Neural cell (in vitro differentiated cells): ENCODE data around the gene KRT12. TPM values are rescaled to one million over a fixed set of nuclear protein-coding genes. Genes with fewer than 3 reads are reported as not detected.

ENCODE experiments used
- H2AFZ ChIP-seq: fragments of 200-600, 300-800 bp; sonication (generic), shearing (Covaris generic); 2 replicates; pipeline ENCODE4 v1.6.0; 2014; ENCODE audit warnings: low read depth, mild to moderate bottlenecking, antibody characterized with exemption, low read length, moderate library complexity
- H3F3A ChIP-seq: fragments of 200-600 bp; shearing (Covaris generic); 2 replicates; pipeline ENCODE4 v1.6.1; 2016; ENCODE audit warnings: mild to moderate bottlenecking, moderate library complexity, mixed read lengths, antibody characterized with exemption, low read length; ENCODE audit not compliant: insufficient read depth, poor library complexity, severe bottlenecking
- H3K27ac ChIP-seq: fragments of 200-600, 300-800 bp; sonication (generic), shearing (Covaris generic); 2 replicates; pipeline ENCODE4 v1.5.1; 2014; ENCODE audit warnings: mild to moderate bottlenecking, low read length, moderate library complexity
- H3K27me3 ChIP-seq: fragments of 300-800, 200-600 bp; sonication (generic), shearing (Covaris generic); 2 replicates; pipeline ENCODE4 v1.6.0; 2014; ENCODE audit warnings: mild to moderate bottlenecking, low read depth, low read length, moderate library complexity; ENCODE audit not compliant: insufficient read depth
- H3K36me3 ChIP-seq: fragments of 300-800, 200-600 bp; sonication (generic), shearing (Covaris generic); 2 replicates; pipeline ENCODE4 v1.5.1; 2014; ENCODE audit warnings: mild to moderate bottlenecking, antibody characterized with exemption, low read length, moderate library complexity; ENCODE audit not compliant: insufficient read depth
- H3K4me2 ChIP-seq: fragments of 300-800, 200-600 bp; sonication (generic), shearing (Covaris generic); 2 replicates; pipeline ENCODE4 v1.6.0; 2014; ENCODE audit warnings: mild to moderate bottlenecking, low read length
- H3K4me3 ChIP-seq: fragments of 300-800, 200-600 bp; sonication (generic), shearing (Covaris generic); 2 replicates; pipeline ENCODE4 v1.5.1; 2014; ENCODE audit warnings: mild to moderate bottlenecking, low read length, moderate library complexity
- H3K79me2 ChIP-seq: fragments of 200-600 bp; shearing (Covaris generic); replicated peaks from 2 replicates; pipeline ENCODE4 v1.6.0; 2014; ENCODE audit warnings: mild to moderate bottlenecking, low read length, moderate library complexity; ENCODE audit not compliant: insufficient read depth
- H3K9ac ChIP-seq: fragments of 300-800, 200-600 bp; sonication (generic), shearing (Covaris generic); 2 replicates; pipeline ENCODE4 v1.6.1; 2016; ENCODE audit warnings: mild to moderate bottlenecking, low read length, mixed read lengths
- H3K9me2 ChIP-seq: fragments of 200-600 bp; shearing (Covaris generic); 2 replicates; pipeline ENCODE4 v1.6.1; 2016; ENCODE audit warnings: mild to moderate bottlenecking, low read length, mixed read lengths; ENCODE audit not compliant: insufficient read depth
- H3K9me3 ChIP-seq: fragments of 200-600, 300-800 bp; sonication (generic), shearing (Covaris generic); 2 replicates; pipeline ENCODE4 v1.6.1; 2016; ENCODE audit warnings: mild to moderate bottlenecking, mixed run types, low read length, moderate library complexity, mixed read lengths
- H4K20me1 ChIP-seq: fragments of 200-600 bp; shearing (Covaris generic); 2 replicates; pipeline ENCODE4 v1.6.1; 2016; ENCODE audit warnings: mild to moderate bottlenecking, mixed run types; ENCODE audit not compliant: insufficient read depth
- EP300 ChIP-seq: fragments of 450-650 bp; conservative IDR thresholded peaks from 2 replicates; pipeline ENCODE4 v1.6.1; 2014; ENCODE audit warnings: antibody characterized with exemption, mild to moderate bottlenecking, moderate library complexity; ENCODE audit not compliant: poor library complexity, severe bottlenecking
- EZH2 ChIP-seq: fragments of 200-600, 300-800 bp; shearing (Covaris generic), sonication (generic); IDR thresholded peaks from 2 replicates; pipeline ENCODE4 v1.6.1; 2014; ENCODE audit warnings: antibody characterized with exemption, low read length, borderline replicate concordance, mild to moderate bottlenecking; ENCODE audit not compliant: insufficient read depth, poor library complexity, severe bottlenecking
- MXI1 ChIP-seq: fragments of 450-650 bp; conservative IDR thresholded peaks from 2 replicates; pipeline ENCODE4 v1.6.1; 2014; ENCODE audit warnings: antibody characterized with exemption, mild to moderate bottlenecking; ENCODE audit not compliant: poor library complexity, severe bottlenecking
- POLR2AphosphoS5 ChIP-seq: IDR thresholded peaks from 2 replicates; pipeline ENCODE4 v1.6.1; 2012
- RAD21 ChIP-seq: fragments of 450-650 bp; conservative IDR thresholded peaks from 2 replicates; pipeline ENCODE4 v1.6.1; 2014; ENCODE audit warnings: antibody characterized with exemption, mild to moderate bottlenecking, moderate library complexity
- SMC3 ChIP-seq: fragments of 450-650 bp; conservative IDR thresholded peaks from 2 replicates; pipeline ENCODE4 v1.6.1; 2014; ENCODE audit warnings: antibody characterized with exemption, mild to moderate bottlenecking, moderate library complexity; ENCODE audit not compliant: poor library complexity
- TAF1 ChIP-seq: IDR thresholded peaks from 2 replicates; pipeline ENCODE4 v1.6.1; 2012; ENCODE audit warnings: low read depth
- polyA plus RNA-seq: library from polyadenylated mRNA; depleted of rRNA; stranded (reverse); fragments of >200 nt; gene quantifications from 2 replicates; pipeline ENCODE4 v1.2.3, GENCODE V29; 2014
- TF ChIP-seq, protein P1 (sequence below): fragments of 450-650 bp; IDR thresholded peaks from 2 replicates; pipeline ENCODE4 v1.5.1; 2014; ENCODE audit warnings: antibody characterized with exemption, mild to moderate bottlenecking, moderate library complexity; ENCODE audit not compliant: poor library complexity, severe bottlenecking
- TF ChIP-seq, protein P2 (sequence below): IDR thresholded peaks from 2 replicates; pipeline ENCODE4 v1.6.1; 2012; ENCODE audit warnings: borderline replicate concordance

Gene KRT12
- polyA plus RNA-seq, 1 donor from 2014 or later = not detected

DNA sequence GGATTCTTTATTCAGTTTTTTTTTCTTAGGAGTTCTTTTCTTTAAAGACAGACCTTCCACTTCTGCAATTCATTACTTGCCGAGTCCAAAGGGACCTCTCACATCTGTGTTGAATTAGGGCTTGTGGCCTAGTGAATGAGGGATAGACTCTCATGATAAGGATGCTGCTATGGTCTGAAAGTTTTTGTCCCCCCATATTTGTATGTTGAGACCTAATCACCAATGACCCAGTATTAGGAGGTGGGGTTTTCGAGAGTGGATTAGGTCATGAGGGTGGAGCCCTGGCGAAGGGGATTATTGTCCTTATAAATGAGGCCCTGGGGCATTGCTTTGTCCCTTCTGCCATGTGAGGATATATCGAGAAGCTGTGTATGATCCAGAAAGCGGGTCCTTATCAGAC, 9.5 kb downstream of the KRT12 start:
- H3K27ac ChIP-seq = no peak overlapping the region
- TF ChIP-seq POLR2AphosphoS5 (no peak), MXI1 (no peak), RAD21 (no peak), EZH2 (no peak), EP300 (no peak), SMC3 (no peak), TAF1 (no peak)
- TF ChIP-seq, protein P1, sequence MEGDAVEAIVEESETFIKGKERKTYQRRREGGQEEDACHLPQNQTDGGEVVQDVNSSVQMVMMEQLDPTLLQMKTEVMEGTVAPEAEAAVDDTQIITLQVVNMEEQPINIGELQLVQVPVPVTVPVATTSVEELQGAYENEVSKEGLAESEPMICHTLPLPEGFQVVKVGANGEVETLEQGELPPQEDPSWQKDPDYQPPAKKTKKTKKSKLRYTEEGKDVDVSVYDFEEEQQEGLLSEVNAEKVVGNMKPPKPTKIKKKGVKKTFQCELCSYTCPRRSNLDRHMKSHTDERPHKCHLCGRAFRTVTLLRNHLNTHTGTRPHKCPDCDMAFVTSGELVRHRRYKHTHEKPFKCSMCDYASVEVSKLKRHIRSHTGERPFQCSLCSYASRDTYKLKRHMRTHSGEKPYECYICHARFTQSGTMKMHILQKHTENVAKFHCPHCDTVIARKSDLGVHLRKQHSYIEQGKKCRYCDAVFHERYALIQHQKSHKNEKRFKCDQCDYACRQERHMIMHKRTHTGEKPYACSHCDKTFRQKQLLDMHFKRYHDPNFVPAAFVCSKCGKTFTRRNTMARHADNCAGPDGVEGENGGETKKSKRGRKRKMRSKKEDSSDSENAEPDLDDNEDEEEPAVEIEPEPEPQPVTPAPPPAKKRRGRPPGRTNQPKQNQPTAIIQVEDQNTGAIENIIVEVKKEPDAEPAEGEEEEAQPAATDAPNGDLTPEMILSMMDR = no peak
- TF ChIP-seq, protein P2, sequence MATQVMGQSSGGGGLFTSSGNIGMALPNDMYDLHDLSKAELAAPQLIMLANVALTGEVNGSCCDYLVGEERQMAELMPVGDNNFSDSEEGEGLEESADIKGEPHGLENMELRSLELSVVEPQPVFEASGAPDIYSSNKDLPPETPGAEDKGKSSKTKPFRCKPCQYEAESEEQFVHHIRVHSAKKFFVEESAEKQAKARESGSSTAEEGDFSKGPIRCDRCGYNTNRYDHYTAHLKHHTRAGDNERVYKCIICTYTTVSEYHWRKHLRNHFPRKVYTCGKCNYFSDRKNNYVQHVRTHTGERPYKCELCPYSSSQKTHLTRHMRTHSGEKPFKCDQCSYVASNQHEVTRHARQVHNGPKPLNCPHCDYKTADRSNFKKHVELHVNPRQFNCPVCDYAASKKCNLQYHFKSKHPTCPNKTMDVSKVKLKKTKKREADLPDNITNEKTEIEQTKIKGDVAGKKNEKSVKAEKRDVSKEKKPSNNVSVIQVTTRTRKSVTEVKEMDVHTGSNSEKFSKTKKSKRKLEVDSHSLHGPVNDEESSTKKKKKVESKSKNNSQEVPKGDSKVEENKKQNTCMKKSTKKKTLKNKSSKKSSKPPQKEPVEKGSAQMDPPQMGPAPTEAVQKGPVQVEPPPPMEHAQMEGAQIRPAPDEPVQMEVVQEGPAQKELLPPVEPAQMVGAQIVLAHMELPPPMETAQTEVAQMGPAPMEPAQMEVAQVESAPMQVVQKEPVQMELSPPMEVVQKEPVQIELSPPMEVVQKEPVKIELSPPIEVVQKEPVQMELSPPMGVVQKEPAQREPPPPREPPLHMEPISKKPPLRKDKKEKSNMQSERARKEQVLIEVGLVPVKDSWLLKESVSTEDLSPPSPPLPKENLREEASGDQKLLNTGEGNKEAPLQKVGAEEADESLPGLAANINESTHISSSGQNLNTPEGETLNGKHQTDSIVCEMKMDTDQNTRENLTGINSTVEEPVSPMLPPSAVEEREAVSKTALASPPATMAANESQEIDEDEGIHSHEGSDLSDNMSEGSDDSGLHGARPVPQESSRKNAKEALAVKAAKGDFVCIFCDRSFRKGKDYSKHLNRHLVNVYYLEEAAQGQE = no peak
- H4K20me1 ChIP-seq = no peaks in the 10 kb centered on the region
- no peak overlapping the region for H3K4me2 ChIP-seq
- H3K4me3 ChIP-seq = no peak overlapping the region
- H3K9me3 ChIP-seq = no peaks in the 10 kb centered on the region
- no peaks in the 10 kb centered on the region for H3F3A ChIP-seq
- no peak overlapping the region for H2AFZ ChIP-seq
- no peaks in the 10 kb centered on the region for H3K36me3 ChIP-seq
- H3K9me2 ChIP-seq = no peaks in the 10 kb centered on the region
- no peaks in the 10 kb centered on the region for H3K79me2 ChIP-seq
- no peaks in the 10 kb centered on the region for H3K27me3 ChIP-seq
- no peak overlapping the region for H3K9ac ChIP-seq

DNA sequence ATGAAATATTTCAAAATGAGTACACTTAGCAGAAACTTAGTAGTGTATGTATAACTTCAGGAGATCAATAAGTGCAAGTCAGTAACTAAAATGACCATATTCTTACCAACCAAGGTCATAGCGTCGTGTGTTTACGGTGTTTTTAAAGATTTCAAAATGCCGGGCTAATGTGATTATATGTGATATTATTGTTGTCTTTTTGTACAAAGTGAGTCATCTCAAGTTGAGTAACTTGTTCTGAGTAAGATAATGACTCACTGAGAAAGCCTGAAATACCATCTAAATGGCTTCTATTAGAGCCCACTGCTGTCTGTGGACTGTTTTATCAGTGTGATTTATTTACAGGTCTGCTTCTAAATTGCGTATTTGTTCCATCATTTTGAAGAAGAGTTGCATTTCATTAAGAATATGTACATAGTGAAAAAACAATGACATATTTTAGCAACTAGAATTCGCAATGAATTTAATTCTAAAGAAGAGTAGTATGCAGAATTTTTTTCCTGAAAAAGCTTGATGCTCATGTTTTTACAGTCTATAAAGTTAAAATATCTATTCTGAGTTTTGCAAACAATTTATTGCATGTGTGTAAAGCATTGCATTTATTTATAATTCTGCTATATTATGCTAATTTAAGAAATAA, 12.7 kb downstream of the KRT12 start:
- no peak overlapping the region for H3K4me2 ChIP-seq
- no peak overlapping the region for H3K27ac ChIP-seq
- H3K9ac ChIP-seq = no peak overlapping the region
- no peaks in the 10 kb centered on the region for H3K36me3 ChIP-seq
- H3K79me2 ChIP-seq = no peaks in the 10 kb centered on the region
- H3K4me3 ChIP-seq = no peak overlapping the region
- H3F3A ChIP-seq = no peaks in the 10 kb centered on the region
- no peaks in the 10 kb centered on the region for H3K27me3 ChIP-seq
- TF ChIP-seq, protein P2 = no peak
- TF ChIP-seq SMC3 (no peak), EP300 (no peak), MXI1 (no peak), TAF1 (no peak), RAD21 (no peak), EZH2 (no peak), POLR2AphosphoS5 (no peak)
- TF ChIP-seq, protein P1 = no peak
- H3K9me2 ChIP-seq = no peaks in the 10 kb centered on the region
- no peaks in the 10 kb centered on the region for H4K20me1 ChIP-seq
- no peak overlapping the region for H2AFZ ChIP-seq
- H3K9me3 ChIP-seq = no peaks in the 10 kb centered on the region
